Coronary artery (tissue), 2 donors: ENCODE results near the gene MMP28.

Experiments
- DNase-seq: peaks from one replicate; pipeline ENCODE4 v3.0.0-alpha.2; 2017; ENCODE audit warnings: low spot score
- H3K27ac ChIP-seq, 2 donors: fragments of 200-600 bp; sonication (generic); one replicate each; pipeline ENCODE4 v1.5.1; 2016 to 2019
- H3K4me3 ChIP-seq: fragments of 200-600 bp; sonication (generic); 2 replicates; pipeline ENCODE4 v1.5.1; 2016; ENCODE audit warnings: mild to moderate bottlenecking, moderate library complexity
- TF ChIP-seq, protein P1 (sequence below): fragments of 200-600 bp; sonication (generic); IDR thresholded peaks from one replicate; pipeline ENCODE4 v1.5.1; 2019; ENCODE audit warnings: antibody characterized with exemption

Gene MMP28

GRCh38 chr17:35799942-35800341 lies 4.5 kb upstream of the MMP28 start:
- H3K4me3 ChIP-seq = no peak overlapping the region
- peak; percentile 87 for DNase-seq
- TF ChIP-seq, protein P1, sequence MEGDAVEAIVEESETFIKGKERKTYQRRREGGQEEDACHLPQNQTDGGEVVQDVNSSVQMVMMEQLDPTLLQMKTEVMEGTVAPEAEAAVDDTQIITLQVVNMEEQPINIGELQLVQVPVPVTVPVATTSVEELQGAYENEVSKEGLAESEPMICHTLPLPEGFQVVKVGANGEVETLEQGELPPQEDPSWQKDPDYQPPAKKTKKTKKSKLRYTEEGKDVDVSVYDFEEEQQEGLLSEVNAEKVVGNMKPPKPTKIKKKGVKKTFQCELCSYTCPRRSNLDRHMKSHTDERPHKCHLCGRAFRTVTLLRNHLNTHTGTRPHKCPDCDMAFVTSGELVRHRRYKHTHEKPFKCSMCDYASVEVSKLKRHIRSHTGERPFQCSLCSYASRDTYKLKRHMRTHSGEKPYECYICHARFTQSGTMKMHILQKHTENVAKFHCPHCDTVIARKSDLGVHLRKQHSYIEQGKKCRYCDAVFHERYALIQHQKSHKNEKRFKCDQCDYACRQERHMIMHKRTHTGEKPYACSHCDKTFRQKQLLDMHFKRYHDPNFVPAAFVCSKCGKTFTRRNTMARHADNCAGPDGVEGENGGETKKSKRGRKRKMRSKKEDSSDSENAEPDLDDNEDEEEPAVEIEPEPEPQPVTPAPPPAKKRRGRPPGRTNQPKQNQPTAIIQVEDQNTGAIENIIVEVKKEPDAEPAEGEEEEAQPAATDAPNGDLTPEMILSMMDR = no peak
- peak overlapping the region; percentile 39 to 82 for H3K27ac ChIP-seq

DNA sequence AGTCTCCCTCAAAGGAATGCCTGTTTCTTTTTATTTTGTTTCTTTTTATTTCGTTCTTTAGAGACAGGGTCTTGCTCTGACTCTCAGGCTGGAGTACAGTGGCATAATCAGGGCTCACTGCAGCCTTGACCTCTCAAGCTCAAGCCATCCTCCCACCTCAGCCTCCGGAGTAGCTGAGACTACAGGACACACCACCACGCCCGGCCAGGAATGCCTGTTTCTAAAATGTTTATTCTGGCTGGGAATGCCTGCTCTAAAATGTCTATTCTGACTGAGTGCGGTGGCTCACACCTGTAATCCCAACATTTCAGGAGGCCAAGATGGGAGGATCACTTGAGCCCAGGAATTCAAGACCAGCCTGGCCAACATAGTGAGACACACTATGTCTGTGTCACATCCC lies 2.5 kb upstream of the MMP28 start:
- H3K4me3 ChIP-seq = no peak overlapping the region
- no peak for DNase-seq
- peak overlapping the region in 1 of 2 donors; percentile 35 for H3K27ac ChIP-seq
- TF ChIP-seq, protein P1 = no peak

- no peak overlapping the region for H3K27ac ChIP-seq
- DNase-seq = no peak
- TF ChIP-seq, protein P1 = no peak
- no peak overlapping the region for H3K4me3 ChIP-seq
These were observed 1.9 kb upstream of the MMP28 start for GRCh38 chr17:35797370-35797769.

GRCh38 chr17:35796942-35797341 lies 1.5 kb upstream of the MMP28 start:
- TF ChIP-seq, protein P1 = no peak
- Histone ChIP-seq H3K27ac (no peak overlapping the region), H3K4me3 (no peak overlapping the region)
- DNase-seq = no peak

- TF ChIP-seq, protein P1 = no peak
- no peak for DNase-seq
- H3K4me3 ChIP-seq = peak overlapping the region; percentile 80
- peak overlapping the region in 1 of 2 donors; percentile 81 for H3K27ac ChIP-seq
These were observed 427 bp upstream of the MMP28 start for GRCh38 chr17:35795871-35796265.

GRCh38 chr17:35793257-35793656 lies 2.2 kb downstream of the MMP28 start:
- Histone ChIP-seq H3K4me3 (peak overlapping the region; percentile 80), H3K27ac (peak overlapping the region in 1 of 2 donors; percentile 61)
- TF ChIP-seq, protein P1 = no peak
- DNase-seq = no peak

DNA sequence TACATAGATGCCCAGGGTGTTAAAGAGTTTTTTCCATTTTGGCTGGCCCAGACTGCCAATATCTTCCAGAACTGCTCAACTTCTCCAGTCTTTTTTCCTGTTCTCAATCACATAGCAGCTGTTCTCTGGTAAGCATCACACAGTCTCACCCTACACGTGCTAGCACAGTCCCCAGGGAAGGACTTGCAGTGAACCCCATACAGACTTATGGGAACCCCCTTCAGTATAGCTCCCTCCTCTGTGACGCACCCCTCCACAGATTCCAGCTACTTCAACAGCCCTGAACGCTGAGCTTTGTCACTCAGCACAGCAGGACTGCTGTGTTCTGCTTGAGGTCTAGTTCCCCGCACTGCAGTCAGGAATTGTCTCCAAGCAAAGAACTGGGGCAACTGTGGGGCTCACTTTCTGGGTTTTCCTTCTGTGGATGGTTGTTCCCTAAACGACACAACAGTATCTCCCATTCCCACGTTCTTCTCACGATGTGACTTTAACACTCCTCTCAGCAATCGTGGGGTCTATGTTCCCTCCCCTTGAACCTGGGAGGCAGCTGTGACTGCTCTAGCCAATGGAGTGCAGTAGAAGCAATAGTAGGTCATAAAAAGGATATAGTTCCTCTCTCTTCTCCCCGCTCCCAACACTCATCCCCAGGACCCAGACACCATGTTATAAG lies 3.6 kb downstream of the MMP28 start:
- peak overlapping the region in 1 of 2 donors; percentile 54 for H3K27ac ChIP-seq
- H3K4me3 ChIP-seq = no peak overlapping the region
- DNase-seq = no peak
- TF ChIP-seq, protein P1 = no peak
